Smooth muscle cell (in vitro differentiated cells): Measurements from ENCODE around the gene HS3ST2. TPM values are rescaled to one million over a fixed set of nuclear protein-coding genes. Genes with fewer than 3 reads are reported as not detected.

ENCODE experiments used
- DNase-seq: peaks from one replicate; lab custom pipeline; 2025; ENCODE audit not compliant: unreplicated experiment; lab: John Stamatoyannopoulos, UW
- H2AFZ ChIP-seq: fragments of 200-600 bp; sonication (generic); 2 replicates; pipeline ENCODE4 v1.6.0; 2016; ENCODE audit warnings: antibody characterized with exemption, low read depth, mild to moderate bottlenecking
- H3F3A ChIP-seq: fragments of 200-600 bp; sonication (generic); 2 replicates; pipeline ENCODE4 v1.6.0; 2017; ENCODE audit warnings: antibody characterized with exemption, low read depth
- H3K27ac ChIP-seq: fragments of 200-600 bp; sonication (generic); 2 replicates; pipeline ENCODE4 v1.5.1; 2016; ENCODE audit warnings: low read depth, mild to moderate bottlenecking
- H3K27me3 ChIP-seq: fragments of 200-600 bp; sonication (generic); 2 replicates; pipeline ENCODE4 v1.6.1; 2016; ENCODE audit warnings: low read depth, mild to moderate bottlenecking
- H3K36me3 ChIP-seq: fragments of 200-600 bp; sonication (generic); 2 replicates; pipeline ENCODE4 v1.5.1; 2016; ENCODE audit warnings: low read depth
- H3K4me1 ChIP-seq: fragments of 200-600 bp; sonication (generic); 2 replicates; pipeline ENCODE4 v1.5.1; 2016; ENCODE audit warnings: low read depth
- H3K4me2 ChIP-seq: fragments of 200-600 bp; sonication (generic); 2 replicates; pipeline ENCODE4 v1.6.0; 2016; ENCODE audit warnings: mild to moderate bottlenecking
- H3K4me3 ChIP-seq: fragments of 200-600 bp; sonication (generic); 2 replicates; pipeline ENCODE4 v1.5.1; 2016; ENCODE audit warnings: mild to moderate bottlenecking
- H3K79me2 ChIP-seq: fragments of 200-600 bp; sonication (generic); 2 replicates; pipeline ENCODE4 v1.6.0; 2016; ENCODE audit warnings: low read depth, mild to moderate bottlenecking
- H3K9ac ChIP-seq: fragments of 200-600 bp; sonication (generic); 2 replicates; pipeline ENCODE4 v1.6.0; 2016; ENCODE audit warnings: low read depth
- H3K9me3 ChIP-seq: fragments of 200-600 bp; sonication (generic); replicated peaks from 2 replicates; pipeline ENCODE4 v1.5.1; 2016; ENCODE audit warnings: low read depth
- H4K20me1 ChIP-seq: fragments of 200-600 bp; sonication (generic); 2 replicates; pipeline ENCODE4 v1.6.0; 2016; ENCODE audit warnings: low read depth
- WGBS: methylation state at CpG from one replicate; pipeline ENCODE4 v1.1.7; 2016; ENCODE audit warnings: low lambda C conversion rate; 5-methylcytosine and 5-hydroxymethylcytosine counted together
- polyA plus RNA-seq: library from polyadenylated mRNA; unstranded; fragments of >200 nt; fragmentation: Nextera tagmentation; extraction: Ambion mirVana; gene quantifications from 2 replicates; pipeline ENCODE4 v1.2.1, GENCODE V29; 2016
- total RNA-seq: library from RNA; depleted of rRNA; stranded (reverse); fragments of >200 nt; gene quantifications from 2 replicates; pipeline ENCODE4 v1.2.3, GENCODE V29; 2014
- TF ChIP-seq, protein P1 (sequence below): fragments of 200-600 bp; sonication (generic); IDR thresholded peaks from 2 replicates; pipeline ENCODE4 v1.5.1; 2017; ENCODE audit warnings: borderline replicate concordance, mild to moderate bottlenecking, antibody characterized with exemption; ENCODE audit not compliant: insufficient read depth, poor library complexity, severe bottlenecking

Gene HS3ST2
- total RNA-seq (not detected in 2 replicates), polyA plus RNA-seq (not detected in 2 replicates)

DNA sequence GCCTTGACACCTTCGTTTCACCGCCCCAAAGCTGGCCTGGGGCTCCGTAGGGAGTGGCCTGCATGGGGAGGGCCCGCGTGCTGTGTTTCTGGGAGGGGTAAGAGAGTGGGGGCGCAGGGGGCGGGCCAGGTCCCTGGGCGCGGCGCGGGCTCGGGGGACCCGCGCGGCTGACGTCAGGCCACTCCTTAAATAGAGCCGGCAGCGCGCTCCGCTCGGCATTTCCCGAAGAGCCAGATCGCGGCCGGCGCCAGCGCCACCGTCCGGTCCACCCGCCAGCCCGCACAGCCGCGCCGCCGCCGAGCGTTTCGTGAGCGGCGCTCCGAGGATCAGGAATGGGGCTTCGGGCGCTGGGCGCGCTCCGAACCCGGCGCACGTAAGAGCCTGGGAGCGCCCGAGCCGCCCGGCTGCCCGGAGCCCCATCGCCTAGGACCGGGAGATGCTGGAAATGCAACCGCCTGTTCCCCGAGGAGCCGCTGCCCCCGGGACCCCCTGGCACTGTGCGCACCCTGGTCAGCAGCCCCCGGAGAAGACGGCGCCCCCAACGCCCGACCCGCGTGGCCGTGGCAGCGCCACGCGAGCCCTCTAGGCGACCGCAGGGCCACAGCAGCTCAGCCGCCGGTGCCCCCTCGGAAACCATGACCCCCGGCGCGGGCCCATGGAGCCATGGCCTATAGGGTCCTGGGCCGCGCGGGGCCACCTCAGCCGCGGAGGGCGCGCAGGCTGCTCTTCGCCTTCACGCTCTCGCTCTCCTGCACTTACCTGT is at the start of gene HS3ST2:
Gene HS3ST2, plus strand, starts transcription at position 215 of the 763 bp plus-strand sequence. Its CDS starts 449 bp downstream, at position 664.
- H3K79me2 ChIP-seq: no peaks in the 10 kb centered on the region
- TF ChIP-seq, protein P1, sequence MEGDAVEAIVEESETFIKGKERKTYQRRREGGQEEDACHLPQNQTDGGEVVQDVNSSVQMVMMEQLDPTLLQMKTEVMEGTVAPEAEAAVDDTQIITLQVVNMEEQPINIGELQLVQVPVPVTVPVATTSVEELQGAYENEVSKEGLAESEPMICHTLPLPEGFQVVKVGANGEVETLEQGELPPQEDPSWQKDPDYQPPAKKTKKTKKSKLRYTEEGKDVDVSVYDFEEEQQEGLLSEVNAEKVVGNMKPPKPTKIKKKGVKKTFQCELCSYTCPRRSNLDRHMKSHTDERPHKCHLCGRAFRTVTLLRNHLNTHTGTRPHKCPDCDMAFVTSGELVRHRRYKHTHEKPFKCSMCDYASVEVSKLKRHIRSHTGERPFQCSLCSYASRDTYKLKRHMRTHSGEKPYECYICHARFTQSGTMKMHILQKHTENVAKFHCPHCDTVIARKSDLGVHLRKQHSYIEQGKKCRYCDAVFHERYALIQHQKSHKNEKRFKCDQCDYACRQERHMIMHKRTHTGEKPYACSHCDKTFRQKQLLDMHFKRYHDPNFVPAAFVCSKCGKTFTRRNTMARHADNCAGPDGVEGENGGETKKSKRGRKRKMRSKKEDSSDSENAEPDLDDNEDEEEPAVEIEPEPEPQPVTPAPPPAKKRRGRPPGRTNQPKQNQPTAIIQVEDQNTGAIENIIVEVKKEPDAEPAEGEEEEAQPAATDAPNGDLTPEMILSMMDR: no peak
- H4K20me1 ChIP-seq: no peaks in the 10 kb centered on the region
- H3K27ac ChIP-seq: no peak within 1 kb of the TSS
- H3K4me1 ChIP-seq: peaks cover 4% of the 10 kb centered on the region
- WGBS: 1% methylated on average over 58 of the region's 90 CpGs
- H3K9ac ChIP-seq: no peak within 1 kb of the TSS
- no peaks in the 10 kb centered on the region for H3K9me3 ChIP-seq
- H3K4me3 ChIP-seq: peak within 1 kb of the TSS; percentile 39
- peak within 1 kb of the TSS; percentile 85 for H3K4me2 ChIP-seq
- no peaks in the 10 kb centered on the region for H3F3A ChIP-seq
- H3K27me3 ChIP-seq: peaks cover 71% of the 10 kb centered on the region
- DNase-seq: no peak
- H3K36me3 ChIP-seq: no peaks in the 10 kb centered on the region
- H2AFZ ChIP-seq: no peak within 1 kb of the TSS

DNA sequence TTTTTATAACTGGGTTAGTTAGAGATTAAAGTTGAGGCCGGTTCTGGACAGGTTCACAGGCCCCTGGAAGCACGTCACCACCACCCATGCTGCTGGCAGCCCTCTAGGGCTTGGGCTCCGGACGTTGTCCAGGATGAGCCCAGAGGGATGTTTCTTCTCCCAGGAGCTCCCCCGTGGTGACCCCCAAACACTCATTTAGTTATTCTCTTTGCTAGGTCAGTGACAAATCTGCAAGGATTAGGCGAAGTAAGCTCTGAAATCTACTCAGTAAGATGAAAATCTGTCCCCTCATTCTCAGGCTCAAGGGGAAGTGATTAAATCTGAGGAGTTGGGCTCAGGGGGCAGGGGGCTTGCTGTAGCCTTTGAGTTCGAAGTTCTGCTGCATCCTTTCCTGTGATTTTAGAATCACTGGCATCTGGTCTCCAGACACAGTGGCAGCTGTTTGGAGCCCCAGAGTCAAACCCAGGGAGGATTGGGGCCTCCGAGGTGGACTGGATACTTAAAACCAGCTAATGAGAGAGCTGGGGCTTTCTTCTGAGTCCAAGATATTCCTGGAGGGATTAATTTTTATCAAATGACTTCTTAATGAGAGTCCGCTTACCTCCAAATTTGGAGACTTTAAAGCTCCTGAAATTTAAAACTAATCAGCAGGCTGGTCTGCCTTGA is 49.2 kb upstream of the HS3ST2 start:
- no peaks in the 10 kb centered on the region for H3K79me2 ChIP-seq
- H3K4me2 ChIP-seq: peak overlapping the region; percentile 40
- peaks cover 5% of the 10 kb centered on the region for H3F3A ChIP-seq
- H3K4me1 ChIP-seq: peaks cover 12% of the 10 kb centered on the region
- H3K27ac ChIP-seq: no peak overlapping the region
- peak overlapping the region; percentile 33 for H2AFZ ChIP-seq
- no peaks in the 10 kb centered on the region for H3K27me3 ChIP-seq
- no peaks in the 10 kb centered on the region for H4K20me1 ChIP-seq
- no peak overlapping the region for H3K9ac ChIP-seq
- H3K9me3 ChIP-seq: no peaks in the 10 kb centered on the region
- TF ChIP-seq, protein P1: no peak
- 37% methylated on average over 9 of the region's 9 CpGs for whole genome bisulfite sequencing
- H3K4me3 ChIP-seq: no peak overlapping the region
- no peak for DNase-seq
- H3K36me3 ChIP-seq: no peaks in the 10 kb centered on the region

DNA sequence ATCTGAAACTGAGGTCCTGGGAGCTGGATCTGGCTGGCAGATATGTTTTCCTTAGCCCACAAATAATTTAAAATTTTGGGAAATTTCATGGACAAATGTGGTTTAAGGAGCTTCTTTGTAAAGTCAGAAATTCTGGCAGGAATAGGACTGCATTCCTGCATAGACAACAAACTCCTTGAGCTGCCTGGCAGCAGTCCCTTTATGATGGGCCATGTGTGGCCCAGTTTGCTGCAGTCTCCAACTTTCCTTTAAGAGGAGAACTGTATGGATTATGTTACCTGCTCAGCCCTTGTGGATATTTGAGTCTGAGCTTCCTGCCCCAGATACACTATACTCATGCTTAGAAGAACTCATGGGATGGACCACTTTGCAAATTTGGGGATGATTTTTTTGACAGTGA is 48.5 kb upstream of the HS3ST2 start:
- Histone ChIP-seq H3K79me2 (no peaks in the 10 kb centered on the region), H3K4me2 (peak overlapping the region; percentile 40), H3K27me3 (no peaks in the 10 kb centered on the region), H3F3A (peaks cover 5% of the 10 kb centered on the region), H3K4me3 (no peak overlapping the region), H3K9me3 (no peaks in the 10 kb centered on the region), H4K20me1 (no peaks in the 10 kb centered on the region), H3K4me1 (peaks cover 12% of the 10 kb centered on the region), H3K36me3 (no peaks in the 10 kb centered on the region), H3K27ac (no peak overlapping the region), H2AFZ (peak overlapping the region; percentile 33), H3K9ac (no peak overlapping the region)
- TF ChIP-seq, protein P1: no peak
- no peak for DNase-seq

DNA sequence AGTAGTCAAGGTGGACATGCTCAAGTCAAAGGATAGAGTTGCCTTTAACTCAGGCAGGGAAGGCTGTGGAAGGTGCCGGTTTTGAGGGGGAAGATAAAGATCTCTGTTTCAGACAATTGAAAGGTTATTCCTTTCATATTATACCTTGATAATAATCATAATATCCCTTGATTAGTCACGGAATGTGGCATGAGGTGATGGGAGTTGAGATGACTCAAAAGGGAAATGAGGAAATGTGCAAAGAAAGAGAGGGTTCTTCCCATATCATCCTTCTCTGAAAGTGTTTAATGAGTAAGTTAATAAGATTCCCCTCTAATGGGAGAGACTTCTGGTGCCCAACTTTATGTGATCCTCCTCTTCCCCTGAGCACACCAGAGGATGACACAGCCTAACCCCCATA is 43.1 kb upstream of the HS3ST2 start:
- H3K4me1 ChIP-seq: no peaks in the 10 kb centered on the region
- no peak overlapping the region for H3K27ac ChIP-seq
- no peak overlapping the region for H3K4me3 ChIP-seq
- H2AFZ ChIP-seq: no peak overlapping the region
- 75% methylated on average over 2 of the region's 2 CpGs for WGBS
- no peak overlapping the region for H3K4me2 ChIP-seq
- H3K36me3 ChIP-seq: no peaks in the 10 kb centered on the region
- H3K79me2 ChIP-seq: no peaks in the 10 kb centered on the region
- no peak for DNase-seq
- H3K27me3 ChIP-seq: no peaks in the 10 kb centered on the region
- H4K20me1 ChIP-seq: no peaks in the 10 kb centered on the region
- H3K9ac ChIP-seq: no peak overlapping the region
- no peaks in the 10 kb centered on the region for H3F3A ChIP-seq
- no peaks in the 10 kb centered on the region for H3K9me3 ChIP-seq
- TF ChIP-seq, protein P1: no peak
